SKM-1 treated with dmso at 0.1 percent for 144 hours (cell line): ENCODE measurements around the gene C19orf33.
"Not testable (repeated sequence)": the region's sequence is repeated elsewhere in the genome, so short reads cannot be mapped to it uniquely, and the experiment has no call there.

Source experiments
- DNase-seq: peaks from one replicate; lab custom pipeline; 2025; ENCODE audit not compliant: unreplicated experiment; lab: John Stamatoyannopoulos, UW

Gene C19orf33

GRCh38 chr19:38303517-38304351, at the start of gene C19orf33:
Gene C19orf33 (plus strand): TSS chr19:38304251. CDS start chr19:38304262, 11 bp downstream.
- no peak for DNase-seq

GRCh38 chr19:38255383-38256014, 48.6 kb upstream of the C19orf33 start:
- DNase-seq: no peak

GRCh38 chr19:38261942-38262341, 42.1 kb upstream of the C19orf33 start:
- not testable (repeated sequence) for DNase-seq

GRCh38 chr19:38262585-38263268, 41.3 kb upstream of the C19orf33 start:
- no peak for DNase-seq

GRCh38 chr19:38263689-38264485, 40.2 kb upstream of the C19orf33 start:
- DNase-seq: peak; percentile 60

GRCh38 chr19:38264486-38265212, 39.4 kb upstream of the C19orf33 start, which contains the start of gene SPINT2:
Gene SPINT2 (plus strand): TSS chr19:38264573. CDS start chr19:38264893, 320 bp downstream.
- DNase-seq: no peak

- no peak for DNase-seq
These were observed 38.7 kb upstream of the C19orf33 start for GRCh38 chr19:38265213-38265861.

- DNase-seq: no peak
These were observed 38.1 kb upstream of the C19orf33 start for GRCh38 chr19:38265921-38266429.

GRCh38 chr19:38266981-38267597, 37.0 kb upstream of the C19orf33 start:
- no peak for DNase-seq

- no peak for DNase-seq
These were observed 36.1 kb upstream of the C19orf33 start for GRCh38 chr19:38267761-38268483.

- DNase-seq: no peak
These were observed 35.5 kb upstream of the C19orf33 start for GRCh38 chr19:38268539-38268938.

GRCh38 chr19:38270587-38271167, 33.4 kb upstream of the C19orf33 start:
- DNase-seq: no peak

GRCh38 chr19:38273499-38273898, 30.6 kb upstream of the C19orf33 start:
- no peak for DNase-seq

- no peak for DNase-seq
These were observed 29.3 kb upstream of the C19orf33 start for GRCh38 chr19:38274739-38275138.

GRCh38 chr19:38276942-38277517, 27.0 kb upstream of the C19orf33 start:
- DNase-seq: no peak

GRCh38 chr19:38277549-38277948, 26.5 kb upstream of the C19orf33 start:
- DNase-seq: no peak

- DNase-seq: no peak
These were observed 25.9 kb upstream of the C19orf33 start for GRCh38 chr19:38277969-38278680.
